Activated naive CD4-positive, alpha-beta T cell (primary cell): ENCODE results near the gene SNAP23.
A peak's percentile ranks its signal among the peaks of the same experiment; 100 is the strongest.

Source experiments
- DNase-seq, 4 experiments: peaks; one replicate each; lab custom pipeline; 2025; lab: John Stamatoyannopoulos, UW

SNAP23 gene

DNA sequence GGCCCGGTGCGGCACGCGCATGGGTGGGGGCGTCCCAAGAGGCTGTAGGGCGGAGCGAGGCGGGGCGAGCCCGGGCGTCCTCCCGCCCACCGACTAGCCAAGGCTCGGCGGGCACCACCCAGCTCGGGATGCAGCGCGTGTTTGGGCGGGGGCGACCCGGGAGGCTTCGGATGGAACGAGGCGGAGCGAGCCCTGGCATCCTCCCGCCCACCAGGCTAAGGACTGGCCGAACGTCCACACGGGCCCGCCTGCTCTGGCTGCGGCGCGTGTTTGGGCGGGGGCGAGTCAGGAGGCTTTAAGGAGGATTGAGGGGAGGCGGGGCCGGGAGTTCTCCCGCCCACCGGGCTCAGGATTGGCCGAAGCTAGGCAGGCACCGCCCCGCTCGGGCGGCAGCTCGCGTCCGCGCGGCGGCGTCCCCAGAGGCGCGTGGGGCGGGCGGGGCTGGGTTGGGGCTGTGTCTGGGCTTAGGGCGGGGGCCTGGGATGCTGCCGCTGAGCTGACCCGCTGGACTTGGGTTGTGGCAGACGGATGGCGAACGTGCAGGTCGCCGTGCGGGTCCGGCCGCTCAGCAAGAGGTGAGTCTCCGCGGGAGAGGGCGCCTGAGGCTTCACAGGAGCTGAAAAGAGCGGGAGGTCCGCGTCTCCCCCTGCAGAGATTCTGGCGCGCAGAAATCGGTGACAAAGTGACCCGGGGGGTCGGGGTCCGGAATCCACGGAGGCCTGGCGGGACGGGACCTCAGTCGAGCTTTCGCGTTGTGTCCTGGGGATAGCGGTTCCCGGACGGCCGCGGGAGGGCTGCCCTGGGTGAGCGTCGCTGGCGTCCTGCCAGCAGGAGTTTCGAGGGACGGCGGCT is 80.0 kb downstream of the SNAP23 start, which contains the start of gene STARD9:
Gene STARD9 (plus strand): TSS at position 419 of the 852 bp plus-strand sequence. CDS start 110 bp downstream, at position 529.
- peak; percentile 84 to 93 (median 86) for DNase-seq

DNA sequence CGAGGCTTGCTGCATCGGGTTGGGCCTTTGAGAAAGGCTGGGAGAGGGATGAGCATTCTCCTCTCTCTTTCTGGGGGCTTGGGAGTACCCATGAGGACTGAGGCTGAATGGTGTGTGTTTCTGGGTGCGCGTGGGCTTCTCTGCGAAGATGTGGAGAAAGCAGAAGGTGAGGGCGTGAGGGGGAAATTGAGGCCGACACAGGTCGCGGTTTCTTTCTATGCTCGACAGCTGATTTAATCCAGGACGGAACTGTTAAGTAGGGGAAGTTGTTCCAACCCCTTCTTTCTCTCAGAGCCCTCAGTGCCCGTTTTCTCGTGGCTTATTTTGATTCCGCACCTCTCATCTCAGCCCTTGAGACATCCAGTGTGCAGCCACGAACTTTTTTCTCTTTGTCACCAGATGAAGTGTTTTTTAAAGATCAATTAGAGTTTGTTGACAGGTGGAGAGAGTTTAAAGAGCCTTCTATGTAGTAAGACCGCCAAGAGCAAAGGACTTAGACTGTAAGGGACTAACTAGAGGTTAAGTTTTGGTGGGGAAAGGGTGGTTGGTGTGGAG is 80.7 kb downstream of the SNAP23 start:
- DNase-seq: no peak

GRCh38 chr15:42576776-42577175 is 81.3 kb downstream of the SNAP23 start:
- DNase-seq: no peak

- no peak for DNase-seq
These were observed 82.1 kb downstream of the SNAP23 start for GRCh38 chr15:42577514-42578031.

GRCh38 chr15:42578984-42579537 is 83.6 kb downstream of the SNAP23 start:
- DNase-seq: no peak

GRCh38 chr15:42581272-42581730 is 85.9 kb downstream of the SNAP23 start:
- DNase-seq: peak; percentile 13 to 73 (median 52)
